Common myeloid progenitor, CD34-positive (primary cell): Measurements from ENCODE around the gene THYN1.
"Not testable (repeated sequence)": the region's sequence is repeated elsewhere in the genome, so short reads cannot be mapped to it uniquely, and the experiment has no call there.

Experiments
- CTCF ChIA-PET: fragments of 350-600 bp; sonication (Branson Sonifier 250); formaldehyde crosslinking; loops from one replicate; lab custom pipeline; 2021; ENCODE audit warnings: antibody characterized with exemption; lab: Charles Lee
- POLR2A ChIA-PET: fragments of 350-600 bp; sonication (Branson Sonifier 250); formaldehyde crosslinking; loops from one replicate; lab custom pipeline; 2021; ENCODE audit warnings: antibody characterized with exemption; lab: Charles Lee
- DNase-seq, 3 donors: peaks; one replicate each; pipeline versions ENCODE4 v3.0.0 to v3.0.0-alpha.2; 2013
- H3K27ac ChIP-seq, 2 experiments: 1 replicate in 1 of 2; 2 replicates in 1 of 2; pipeline ENCODE4 v1.7.0; 2013; ENCODE audit warnings: inconsistent platforms in 2 of 2, low read length in 2 of 2, mild to moderate bottlenecking in 2 of 2, low read depth in 1 of 2, moderate library complexity in 1 of 2; ENCODE audit not compliant: severe bottlenecking in 2 of 2, insufficient read depth in 1 of 2, poor library complexity in 1 of 2
- H3K27me3 ChIP-seq, 5 experiments: replicated peaks in 2 of 5; 1 replicate in 3 of 5; 2 replicates in 2 of 5; pipeline versions ENCODE4 v1.6.1 to v1.7.0; 2013; ENCODE audit warnings: low read length in 4 of 5, mild to moderate bottlenecking in 2 of 5, moderate library complexity in 2 of 5, inconsistent platforms in 1 of 5; ENCODE audit not compliant: insufficient read depth in 5 of 5, control insufficient read depth in 4 of 5
- H3K36me3 ChIP-seq, 4 experiments: 1 replicate in 2 of 4; 2 replicates in 2 of 4; pipeline versions ENCODE4 v1.6.1 to v1.7.0; 2013; ENCODE audit warnings: low read length in 3 of 4, control low read depth in 1 of 4, mild to moderate bottlenecking in 1 of 4; ENCODE audit not compliant: control insufficient read depth in 4 of 4, insufficient read depth in 4 of 4
- H3K4me1 ChIP-seq, 4 experiments: 1 replicate in 3 of 4; 2 replicates in 1 of 4; pipeline versions ENCODE4 v1.6.1 to v1.7.1; 2013; ENCODE audit warnings: low read length in 3 of 4, mild to moderate bottlenecking in 3 of 4, control low read depth in 1 of 4, inconsistent platforms in 1 of 4, moderate library complexity in 1 of 4; ENCODE audit not compliant: control insufficient read depth in 4 of 4, insufficient read depth in 4 of 4; ENCODE audit errors: control extremely low read depth in 1 of 4
- H3K4me3 ChIP-seq, 7 experiments: 1 replicate in 4 of 7; 2 replicates in 3 of 7; pipeline versions ENCODE4 v1.5.1 to v1.7.0; 2013; ENCODE audit warnings: mild to moderate bottlenecking in 7 of 7, low read length in 6 of 7, moderate library complexity in 6 of 7, inconsistent platforms in 2 of 7, low read depth in 2 of 7, control low read depth in 1 of 7; ENCODE audit not compliant: insufficient read depth in 4 of 7, control insufficient read depth in 1 of 7; ENCODE audit errors: extremely low read depth in 1 of 7
- H3K9me3 ChIP-seq, 5 experiments: 1 replicate in 4 of 5; 2 replicates in 1 of 5; pipeline versions ENCODE4 v1.6.1 to v1.7.1; 2013; ENCODE audit warnings: low read length in 4 of 5, mild to moderate bottlenecking in 2 of 5, inconsistent platforms in 1 of 5, low read depth in 1 of 5, moderate library complexity in 1 of 5; ENCODE audit not compliant: control insufficient read depth in 4 of 5, insufficient read depth in 2 of 5; ENCODE audit errors: control extremely low read depth in 1 of 5
- WGBS: methylation state at CpG from one replicate; pipeline ENCODE4 v1.1.5; 2013; ENCODE audit not compliant: insufficient coverage; 5-methylcytosine and 5-hydroxymethylcytosine counted together

Gene THYN1

DNA sequence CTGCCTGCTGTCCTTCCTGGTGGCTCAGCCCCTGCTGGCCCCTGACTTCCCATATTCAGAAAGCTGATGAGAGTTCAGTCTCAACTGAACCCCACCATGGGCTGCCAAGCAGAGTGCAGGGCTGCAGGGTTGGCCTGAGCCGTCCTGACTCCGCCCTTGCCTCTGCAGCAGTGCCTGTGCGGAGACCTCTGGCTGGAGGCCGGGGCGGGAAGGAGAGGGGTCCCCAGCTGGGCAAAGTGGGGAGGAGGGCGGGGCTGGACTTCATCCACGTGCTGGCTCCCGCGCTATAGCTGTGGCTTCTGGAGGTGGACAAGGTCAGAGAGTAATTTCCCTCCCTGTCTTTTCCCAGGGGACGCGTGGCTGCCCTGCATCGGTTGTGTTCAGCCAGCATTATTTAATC lies 36.6 kb upstream of the THYN1 start:
- Histone ChIP-seq H3K9me3 (no peaks in the 10 kb centered on the region), H3K27ac (no peak overlapping the region), H3K27me3 (peaks cover 0 to 6% (median 4%) of the 10 kb centered on the region in 5 experiments), H3K4me1 (no peaks in the 10 kb centered on the region), H3K4me3 (no peak overlapping the region), H3K36me3 (no peaks in the 10 kb centered on the region)
- ChIA-PET CTCF (no interaction called here), POLR2A (no interaction called here)
- no peak for DNase-seq
- 67% methylated on average over 7 of the region's 12 CpGs for WGBS

GRCh38 chr11:134289167-134289566 lies 36.0 kb upstream of the THYN1 start:
- POLR2A ChIA-PET: no interaction called here
- Histone ChIP-seq H3K4me3 (no peak overlapping the region), H3K9me3 (no peaks in the 10 kb centered on the region), H3K4me1 (no peaks in the 10 kb centered on the region), H3K36me3 (no peaks in the 10 kb centered on the region), H3K27ac (no peak overlapping the region), H3K27me3 (peaks cover 0 to 6% (median 4%) of the 10 kb centered on the region in 5 experiments)
- CTCF ChIA-PET: no interaction called here
- no CpG with 5 or more reads among the region's 4 CpGs for WGBS
- no peak for DNase-seq

- ChIA-PET CTCF (no interaction called here), POLR2A (no interaction called here)
- no peaks in the 10 kb centered on the region for H3K9me3 ChIP-seq
- no peak overlapping the region for H3K4me3 ChIP-seq
- no peak overlapping the region for H3K27ac ChIP-seq
- H3K36me3 ChIP-seq: no peaks in the 10 kb centered on the region
- peaks cover 0 to 7% (median 6%) of the 10 kb centered on the region in 5 experiments for H3K27me3 ChIP-seq
- 96% methylated on average over 11 of the region's 13 CpGs for WGBS
- no peak for DNase-seq
- H3K4me1 ChIP-seq: no peaks in the 10 kb centered on the region
Measured at GRCh38 chr11:134288486-134288885, 35.3 kb upstream of the THYN1 start.

GRCh38 chr11:134287561-134287960 lies 34.4 kb upstream of the THYN1 start:
- H3K27me3 ChIP-seq: peaks cover 0 to 9% (median 6%) of the 10 kb centered on the region in 5 experiments
- ChIA-PET POLR2A (no interaction called here), CTCF (no interaction called here)
- DNase-seq: no peak
- H3K36me3 ChIP-seq: no peaks in the 10 kb centered on the region
- H3K4me1 ChIP-seq: no peaks in the 10 kb centered on the region
- H3K9me3 ChIP-seq: no peaks in the 10 kb centered on the region
- no peak overlapping the region for H3K4me3 ChIP-seq
- H3K27ac ChIP-seq: no peak overlapping the region
- WGBS: 98% methylated on average over 10 of the region's 12 CpGs

GRCh38 chr11:134284349-134284748 lies 31.2 kb upstream of the THYN1 start:
- H3K27ac ChIP-seq, POLR2A ChIA-PET, DNase-seq, H3K36me3 ChIP-seq, H3K4me3 ChIP-seq, H3K4me1 ChIP-seq, H3K9me3 ChIP-seq: not testable (repeated sequence)
- H3K27me3 ChIP-seq: peaks cover 0 to 21% (median 7%) of the 10 kb centered on the region in 5 experiments
- CTCF ChIA-PET: interaction anchor here (1.2 kb wide), 1 partner anchor 11 kb away, joined by 5 read pairs; no protein-coding TSS in a partner anchor
- 100% methylated on average over 2 of the region's 5 CpGs for WGBS

- CTCF ChIA-PET: interaction anchor here (0.8 to 1.2 kb wide), 2 partner anchors 10 to 22 kb away, joined by 3 to 5 read pairs; no protein-coding TSS in a partner anchor
- Histone ChIP-seq H3K9me3 (peaks cover 0 to under 1% (median under 1%) of the 10 kb centered on the region in 5 experiments), H3K27me3 (peaks cover 2 to 27% (median 12%) of the 10 kb centered on the region in 5 experiments), H3K36me3 (no peaks in the 10 kb centered on the region), H3K27ac (no peak overlapping the region), H3K4me1 (no peaks in the 10 kb centered on the region), H3K4me3 (no peak overlapping the region)
- 94% methylated on average over 13 of the region's 16 CpGs for WGBS
- DNase-seq: no peak
- POLR2A ChIA-PET: no interaction called here
Measured at GRCh38 chr11:134283461-134284230, 30.5 kb upstream of the THYN1 start.
